GM18519 (cell line): ENCODE results near the gene FAM171A2.

Experiments
- ATAC-seq: cut with Tn5 transposase; IDR thresholded peaks from one replicate; pipeline ENCODE4 v1.9.1; 2021; ENCODE audit warnings: mild to moderate bottlenecking, moderate library complexity; ENCODE audit not compliant: unreplicated experiment, low FRiP score

The FAM171A2 gene

GRCh38 chr17:44362459-44362948 is 1.1 kb downstream of the FAM171A2 start:
- no peak for ATAC-seq

DNA sequence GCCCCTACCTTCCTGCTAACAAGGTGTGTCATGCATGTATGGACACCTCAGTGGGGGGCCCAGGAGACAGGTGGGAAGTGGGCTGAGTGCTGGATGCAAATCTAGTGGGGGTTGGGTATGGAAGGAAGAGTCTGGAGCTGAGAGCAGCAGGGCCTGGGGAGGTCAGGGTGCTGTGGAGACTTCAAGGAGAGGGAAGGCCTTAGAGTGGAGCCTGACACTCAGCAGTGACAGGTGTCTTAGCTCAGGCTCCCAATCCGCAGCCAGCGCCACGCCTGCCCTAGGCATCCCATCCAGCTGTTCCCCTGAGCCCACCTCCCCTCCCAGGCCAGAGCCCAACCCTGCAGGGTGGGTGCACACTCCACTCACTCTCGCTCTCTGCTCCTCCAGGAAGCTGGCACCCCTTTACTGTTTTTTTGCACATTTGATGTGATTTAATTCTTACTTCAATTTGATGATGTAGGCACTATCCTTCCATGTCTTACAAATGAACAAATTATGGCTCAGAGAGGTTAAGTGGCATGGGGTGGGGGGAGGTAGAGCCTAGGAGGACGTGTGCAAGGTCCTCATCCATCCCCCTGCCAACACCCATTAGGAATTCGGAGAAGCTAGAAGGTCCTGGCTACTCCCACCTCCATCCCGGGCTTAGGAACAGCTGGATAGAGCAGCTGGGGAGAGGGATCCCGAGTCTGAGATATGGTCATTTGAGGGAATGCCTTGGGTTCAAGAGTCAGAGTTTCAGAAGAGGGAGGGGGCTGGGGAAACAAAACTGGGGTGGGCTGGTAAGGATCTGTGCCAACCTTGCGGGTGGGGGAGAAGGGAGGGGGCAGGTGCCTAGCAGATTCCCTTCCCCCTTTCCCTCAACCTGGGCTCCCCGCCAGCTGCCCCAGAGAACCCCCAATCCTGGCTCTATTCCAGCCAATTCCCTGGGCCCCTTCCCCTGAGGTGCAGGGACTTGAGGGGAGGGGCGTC is 2.1 kb downstream of the FAM171A2 start:
- ATAC-seq, result no peak

- no peak for ATAC-seq
These were observed 2.8 kb downstream of the FAM171A2 start for GRCh38 chr17:44360826-44361225.

GRCh38 chr17:44360144-44360533 is 3.5 kb downstream of the FAM171A2 start:
- no peak for ATAC-seq

DNA sequence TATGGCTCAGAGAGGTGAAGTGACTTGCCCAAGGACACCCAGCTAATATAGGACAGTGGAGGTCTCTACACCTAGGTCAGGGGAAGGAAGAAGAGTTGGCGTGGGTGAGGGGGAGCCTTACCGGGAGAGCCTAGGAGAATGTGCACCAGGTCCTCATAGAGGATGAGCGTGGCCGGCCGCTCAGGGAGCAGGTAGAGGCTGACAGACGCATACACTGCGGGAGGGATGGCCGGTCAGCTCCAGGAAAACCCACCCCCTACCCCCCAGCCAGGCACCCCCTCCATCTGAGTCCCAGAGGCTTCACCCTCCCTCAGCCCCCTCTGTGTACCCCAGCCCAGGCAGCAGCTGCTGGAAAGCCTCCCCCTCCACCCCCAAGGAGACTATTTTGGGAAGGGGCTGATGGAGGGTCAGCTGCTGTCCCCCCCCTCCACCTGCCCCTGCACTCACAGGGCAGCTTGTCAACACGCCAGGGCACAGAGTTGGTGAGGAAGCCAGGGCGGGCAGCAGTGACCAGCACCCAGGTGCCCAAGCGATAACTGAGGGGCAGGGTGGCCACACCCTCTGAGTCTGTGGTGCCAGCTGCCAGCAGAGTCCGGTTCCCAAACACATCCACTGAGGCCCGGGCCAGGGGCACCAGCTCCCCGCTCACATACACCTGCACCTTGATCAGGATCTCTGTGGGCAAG is 4.1 kb downstream of the FAM171A2 start:
- no peak for ATAC-seq

- no peak for ATAC-seq
These were observed 4.6 kb downstream of the FAM171A2 start for GRCh38 chr17:44359006-44359405.

GRCh38 chr17:44358066-44358465 is 5.6 kb downstream of the FAM171A2 start:
- ATAC-seq, result no peak

GRCh38 chr17:44356241-44356640 is 7.4 kb downstream of the FAM171A2 start:
- no peak for ATAC-seq

GRCh38 chr17:44355642-44356099 is 8.0 kb downstream of the FAM171A2 start:
- ATAC-seq, result no peak

DNA sequence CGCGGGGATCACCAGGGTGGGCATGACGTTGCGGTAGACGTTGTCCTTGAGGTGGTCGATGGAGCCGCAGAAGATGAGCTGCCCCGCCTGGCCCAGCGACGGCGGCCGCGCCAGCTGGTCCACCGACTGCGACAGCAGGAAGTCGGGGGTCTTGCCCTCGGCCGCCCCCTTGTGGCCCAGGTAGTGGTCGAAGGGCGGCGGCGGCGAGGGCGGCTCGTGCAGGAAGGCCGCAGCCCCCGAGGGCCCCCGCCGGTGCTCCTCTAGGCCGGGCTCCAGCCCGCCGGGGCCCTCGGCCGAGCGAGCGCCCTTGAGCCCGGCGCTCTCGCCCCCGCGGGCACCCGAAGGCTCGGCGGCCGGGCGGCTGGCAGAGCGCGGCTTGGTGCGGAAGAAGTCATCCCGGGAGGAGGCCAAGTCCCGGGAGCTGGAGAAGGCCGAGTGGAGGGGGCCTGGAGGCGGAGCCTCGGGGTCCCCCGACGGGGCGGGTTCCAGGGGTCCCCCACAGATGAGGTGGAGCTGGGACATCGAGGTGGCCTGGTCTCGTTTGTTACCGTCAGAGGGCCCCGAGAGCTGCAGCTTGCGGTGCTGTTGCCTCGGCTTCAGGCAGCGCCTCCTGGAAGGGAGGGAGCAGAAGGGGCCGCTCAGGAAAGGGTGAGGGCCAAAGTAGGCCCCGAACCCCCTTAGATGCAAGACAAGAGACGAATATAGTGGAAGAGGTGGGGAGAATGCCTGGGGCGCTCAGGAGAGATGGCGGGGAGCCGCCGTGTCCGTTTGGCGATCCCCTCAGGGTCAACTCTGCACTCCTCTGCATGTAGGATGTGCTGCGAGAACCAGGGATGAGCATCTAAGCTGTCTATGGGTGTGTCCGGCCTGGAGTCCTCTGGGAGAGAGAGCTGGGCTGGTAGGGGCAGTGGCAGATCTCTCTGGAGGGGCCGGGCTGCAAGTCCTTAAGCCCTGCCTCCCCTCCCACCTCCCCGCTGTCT is 8.8 kb downstream of the FAM171A2 start:
- ATAC-seq, result no peak

- no peak for ATAC-seq
These were observed 9.9 kb downstream of the FAM171A2 start for GRCh38 chr17:44353672-44354331.

DNA sequence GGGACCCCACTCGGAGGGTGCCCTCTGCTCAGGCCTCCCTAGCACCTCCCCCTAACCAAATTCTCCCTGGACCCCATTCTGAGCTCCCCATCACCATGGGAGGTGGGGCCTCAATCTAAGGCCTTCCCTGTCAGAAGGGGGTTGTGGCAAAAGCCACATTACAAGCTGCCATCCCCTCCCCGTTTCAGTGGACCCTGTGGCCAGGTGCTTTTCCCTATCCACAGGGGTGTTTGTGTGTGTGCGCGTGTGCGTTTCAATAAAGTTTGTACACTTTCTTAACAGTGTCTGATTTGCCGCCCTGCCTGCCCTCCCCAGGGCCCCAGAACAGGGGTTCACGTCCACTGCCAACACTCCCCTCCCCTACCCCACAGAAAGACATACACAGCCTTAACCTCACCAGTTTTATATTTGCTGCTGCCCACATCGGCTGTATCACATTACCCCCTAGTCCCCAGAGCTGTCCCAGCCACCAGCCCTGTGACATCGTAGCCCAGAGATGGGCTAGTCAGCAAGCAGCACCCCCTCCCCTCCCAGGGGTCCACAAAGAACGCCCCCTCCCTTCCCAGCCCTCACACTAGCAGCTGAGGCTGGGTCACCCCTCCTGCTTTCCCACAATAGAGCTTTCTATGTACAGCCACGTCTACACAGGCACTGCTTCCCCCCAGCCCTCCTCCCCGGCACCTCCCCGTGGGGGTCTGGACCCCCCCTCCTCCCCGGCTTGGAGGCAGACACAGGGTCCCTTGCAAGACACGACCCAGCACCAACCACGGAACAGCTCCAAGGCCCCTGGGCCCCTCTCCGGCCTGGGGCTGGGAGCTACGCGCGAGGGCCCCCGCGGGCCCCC is 10.6 kb downstream of the FAM171A2 start:
- no peak for ATAC-seq

DNA sequence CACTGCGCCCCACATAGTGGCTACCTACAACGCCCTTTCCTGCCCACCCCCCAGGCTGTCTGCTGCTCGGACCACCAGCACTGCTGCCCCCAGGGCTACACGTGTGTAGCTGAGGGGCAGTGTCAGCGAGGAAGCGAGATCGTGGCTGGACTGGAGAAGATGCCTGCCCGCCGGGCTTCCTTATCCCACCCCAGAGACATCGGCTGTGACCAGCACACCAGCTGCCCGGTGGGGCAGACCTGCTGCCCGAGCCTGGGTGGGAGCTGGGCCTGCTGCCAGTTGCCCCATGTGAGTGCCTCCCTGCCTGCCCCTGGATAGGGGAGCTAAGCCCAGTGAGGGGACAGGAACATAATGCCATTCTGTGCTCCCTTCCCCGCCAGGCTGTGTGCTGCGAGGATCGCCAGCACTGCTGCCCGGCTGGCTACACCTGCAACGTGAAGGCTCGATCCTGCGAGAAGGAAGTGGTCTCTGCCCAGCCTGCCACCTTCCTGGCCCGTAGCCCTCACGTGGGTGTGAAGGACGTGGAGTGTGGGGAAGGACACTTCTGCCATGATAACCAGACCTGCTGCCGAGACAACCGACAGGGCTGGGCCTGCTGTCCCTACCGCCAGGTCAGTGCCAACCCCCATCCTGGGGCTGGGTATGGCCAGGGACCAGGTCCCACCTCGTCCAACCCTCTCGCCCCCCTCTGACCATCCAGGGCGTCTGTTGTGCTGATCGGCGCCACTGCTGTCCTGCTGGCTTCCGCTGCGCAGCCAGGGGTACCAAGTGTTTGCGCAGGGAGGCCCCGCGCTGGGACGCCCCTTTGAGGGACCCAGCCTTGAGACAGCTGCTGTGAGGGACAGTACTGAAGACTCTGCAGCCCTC is 11.5 kb downstream of the FAM171A2 start:
- no peak for ATAC-seq

GRCh38 chr17:44351464-44351863 is 12.2 kb downstream of the FAM171A2 start:
- no peak for ATAC-seq

DNA sequence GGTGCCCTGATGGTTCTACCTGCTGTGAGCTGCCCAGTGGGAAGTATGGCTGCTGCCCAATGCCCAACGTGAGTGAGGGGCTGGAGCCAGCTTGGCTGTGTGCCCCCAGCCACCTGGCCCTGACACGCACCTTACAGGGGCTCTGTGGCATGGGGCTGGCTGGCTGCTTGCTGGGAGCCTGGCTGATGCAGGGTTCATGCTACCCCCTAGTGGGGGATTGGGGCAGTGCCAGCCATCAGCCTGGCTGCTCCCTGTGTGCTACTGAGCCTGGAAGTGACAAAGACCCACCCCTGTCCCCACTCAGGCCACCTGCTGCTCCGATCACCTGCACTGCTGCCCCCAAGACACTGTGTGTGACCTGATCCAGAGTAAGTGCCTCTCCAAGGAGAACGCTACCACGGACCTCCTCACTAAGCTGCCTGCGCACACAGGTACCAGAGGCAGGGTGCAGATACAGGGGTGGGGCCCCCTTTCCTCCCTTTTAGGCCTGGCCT is 12.9 kb downstream of the FAM171A2 start:
- ATAC-seq, result no peak

DNA sequence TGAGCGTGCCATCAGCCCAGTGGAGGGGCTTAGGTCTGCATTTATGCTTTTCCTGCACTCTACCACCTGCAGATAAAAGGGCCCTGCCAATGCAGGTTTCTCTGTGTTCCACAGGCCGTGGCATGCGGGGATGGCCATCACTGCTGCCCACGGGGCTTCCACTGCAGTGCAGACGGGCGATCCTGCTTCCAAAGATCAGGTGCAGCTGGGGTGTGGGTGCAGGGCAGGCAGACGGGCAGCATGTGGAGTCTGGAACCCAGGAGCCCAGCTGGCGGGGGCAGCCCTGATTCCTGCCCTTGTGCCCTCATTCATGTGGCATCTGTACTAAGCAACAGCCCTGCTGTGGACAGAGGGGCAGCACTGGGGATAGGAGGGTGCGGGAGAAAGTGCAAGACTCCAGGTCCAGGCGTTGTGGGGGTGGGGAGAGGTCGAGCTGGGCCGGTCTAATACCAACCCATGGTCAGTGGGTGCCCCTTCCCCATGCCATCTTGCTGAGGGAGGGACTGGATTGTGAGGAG is 14.0 kb downstream of the FAM171A2 start:
- ATAC-seq, result no peak

GRCh38 chr17:44348988-44349364 is 14.7 kb downstream of the FAM171A2 start:
- no peak for ATAC-seq
